T-helper 2 cell treated with Interferon-gamma antibody and Interleukin-4, amounts not matched to agents 100 ng/mL and 5 ng/mL, for 36 hours (primary cell): ENCODE measurements around the gene DACT2. TPM values are rescaled to one million over a fixed set of nuclear protein-coding genes. Genes with fewer than 3 reads are reported as not detected.
"Not testable (repeated sequence)": the region's sequence is repeated elsewhere in the genome, so short reads cannot be mapped to it uniquely, and the experiment has no call there.

ENCODE experiments used
- intact Hi-C: fragments of 100-400 bp; cut with micrococcal nuclease; formaldehyde crosslinking; loops from one replicate; pipeline ENCODE4 v1.15.1; 2023
- total RNA-seq: library from RNA; stranded (reverse); gene quantifications from 2 replicates; pipeline ENCODE4 v1.2.3, GENCODE V29; 2022

DACT2 gene
- total RNA-seq, 1 donor from 2014 or later, result 0.14 TPM

DNA sequence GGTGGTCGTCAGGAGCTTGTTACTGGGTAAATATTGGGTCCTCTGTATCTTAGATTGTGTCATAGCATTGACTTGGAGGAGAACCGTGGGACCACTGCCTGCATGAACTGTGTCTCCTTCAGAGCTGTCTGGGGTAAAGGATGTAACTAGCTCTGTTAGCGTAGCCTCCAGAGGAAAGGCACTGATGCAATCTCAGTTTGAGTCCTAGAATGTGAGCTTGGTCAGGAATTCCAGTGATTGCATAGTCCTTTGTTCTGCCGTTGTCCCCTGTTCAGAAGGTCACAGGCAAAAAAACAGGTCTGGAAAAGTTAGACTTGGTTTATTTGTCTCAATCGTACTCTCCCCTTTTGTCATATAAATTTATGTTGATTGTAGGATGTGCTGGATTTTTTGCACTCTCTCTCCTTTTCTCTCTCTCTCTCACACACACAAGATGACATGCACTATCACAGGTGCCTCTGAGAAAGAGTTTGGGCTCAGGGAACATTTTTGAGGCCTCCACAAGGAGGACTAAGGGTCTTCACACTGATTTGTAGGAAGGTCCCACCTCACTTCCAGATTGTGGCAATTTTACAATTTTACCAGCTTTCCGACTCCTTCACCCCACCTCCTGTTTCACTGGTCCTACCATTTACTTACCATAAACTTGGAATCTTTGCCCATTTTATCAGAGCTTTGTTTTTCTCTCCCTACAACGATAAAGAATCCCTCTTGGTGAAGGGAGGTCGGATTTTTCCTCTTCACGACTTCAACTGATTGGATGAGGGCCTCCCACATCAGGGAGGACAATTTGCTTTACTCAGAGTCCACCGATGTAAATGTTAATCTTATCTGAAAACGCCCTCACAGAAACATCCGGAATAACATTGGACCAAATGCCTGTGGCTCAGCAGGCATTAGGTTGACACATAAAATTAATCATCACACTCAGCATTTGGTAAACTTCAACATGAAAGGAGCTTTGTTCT lies 7.0 kb upstream of the DACT2 start:
- intact Hi-C loops, result no loop called here

DNA sequence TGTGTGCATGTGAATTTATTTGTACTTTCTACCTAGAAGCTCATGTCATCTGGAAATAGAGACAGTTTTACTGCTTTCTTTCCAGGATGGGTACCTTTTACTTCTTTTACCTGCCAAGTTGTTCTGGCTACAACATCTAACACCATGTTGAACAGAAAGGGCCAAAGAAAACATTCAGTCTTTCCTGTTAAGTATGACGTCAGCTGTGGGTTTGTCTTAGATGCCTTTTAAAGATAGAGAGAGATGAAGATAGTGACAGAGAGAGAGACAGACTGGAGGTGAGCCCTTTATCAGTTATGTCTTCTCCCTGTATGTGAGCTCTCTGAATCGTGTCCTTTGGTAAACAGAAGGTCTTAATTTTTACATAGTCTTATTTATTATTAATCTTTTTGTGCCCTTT lies 3.4 kb upstream of the DACT2 start:
- intact Hi-C loops, result no loop called here

DNA sequence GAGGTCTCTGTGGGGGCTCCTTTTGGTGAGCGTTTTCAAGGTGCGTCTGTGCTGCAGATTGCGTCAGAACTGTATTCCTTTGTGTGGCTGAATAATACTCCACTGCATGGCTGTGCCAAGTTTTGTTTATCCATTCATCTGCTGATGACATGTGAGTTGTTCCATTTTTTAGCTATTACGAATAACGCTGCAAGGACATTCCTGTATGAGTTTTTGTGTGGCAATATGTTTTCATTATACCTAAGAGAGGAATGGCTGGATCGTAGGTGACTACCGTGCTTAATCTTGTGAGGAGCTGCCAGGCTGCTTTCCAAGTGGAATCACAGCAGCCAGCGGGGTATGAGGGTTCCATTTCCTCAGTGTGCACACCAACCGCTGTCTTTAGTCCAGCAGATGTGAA lies 1.1 kb upstream of the DACT2 start:
- intact Hi-C loops, result no loop called here

DNA sequence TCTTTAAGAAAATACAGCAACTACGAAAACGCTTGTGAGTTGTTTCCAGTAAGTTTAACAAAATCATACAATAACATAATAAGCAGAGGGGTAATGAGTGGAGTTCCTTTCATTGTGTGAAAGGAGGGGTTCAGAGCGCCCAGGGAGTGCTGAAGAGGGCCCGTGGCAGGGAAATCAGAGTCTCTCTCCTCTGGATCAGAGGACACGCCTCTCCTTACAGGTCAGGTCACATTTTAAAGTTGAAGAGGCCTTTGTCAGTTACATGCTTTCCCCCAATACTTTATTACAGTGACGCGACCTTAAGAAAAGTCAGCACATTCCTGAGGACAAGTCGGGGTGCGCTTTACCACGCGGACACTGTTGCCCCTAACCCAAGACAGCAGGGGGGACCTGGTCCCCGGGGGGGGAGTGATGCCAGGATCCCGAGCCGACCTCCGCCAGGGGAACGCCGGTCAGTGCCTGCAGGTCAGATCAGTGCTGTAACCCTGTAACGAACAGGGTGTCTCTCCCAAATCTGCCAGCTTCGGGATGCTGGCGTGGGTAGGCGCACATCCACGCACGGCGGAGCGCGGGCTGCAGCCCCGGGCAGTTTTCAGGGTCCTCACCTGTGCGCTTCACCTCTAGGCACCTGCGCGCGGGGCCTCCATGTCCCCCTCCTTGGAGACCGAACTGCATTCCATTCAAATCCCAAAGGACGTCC lies 848 bp downstream of the DACT2 start:
- intact Hi-C loops, result no loop called here

DNA sequence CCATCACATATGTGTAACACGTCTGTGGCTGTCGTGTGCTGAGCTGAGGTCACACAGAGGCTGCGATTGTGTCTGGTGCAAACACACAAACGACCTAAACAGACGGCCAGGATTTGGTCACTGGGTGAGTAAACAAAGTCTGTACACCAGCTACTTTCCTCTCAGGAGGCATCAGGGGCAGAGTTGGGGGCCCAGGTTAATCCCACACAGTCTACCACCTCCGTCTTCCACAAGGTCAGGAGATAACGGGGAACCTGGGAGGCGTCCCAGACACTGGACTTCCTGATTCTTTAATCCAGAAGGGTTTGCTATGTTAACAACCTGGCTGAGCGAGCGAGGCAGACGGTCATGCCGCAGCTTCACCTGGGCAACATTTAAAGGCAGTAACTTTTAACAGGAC lies 1.5 kb downstream of the DACT2 start:
- intact Hi-C loops, result no loop called here

DNA sequence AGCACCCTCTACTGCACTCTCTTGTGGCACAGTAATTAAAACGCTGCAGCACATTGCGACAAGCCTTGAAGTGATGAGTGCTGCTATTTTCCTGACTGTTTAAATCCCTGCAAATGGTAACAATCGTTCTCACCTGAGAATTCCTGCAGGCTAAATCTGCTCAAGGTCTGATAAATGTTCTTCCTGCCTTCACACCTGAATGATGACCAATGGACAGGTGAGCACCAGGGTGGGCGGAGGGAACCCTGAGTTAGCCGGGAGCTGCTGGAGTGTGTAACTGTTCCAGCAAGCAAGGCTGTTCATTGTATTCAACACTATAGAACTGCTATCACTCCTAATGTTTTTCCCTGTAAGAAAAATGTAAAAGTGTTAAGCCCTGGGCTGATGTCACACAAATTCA lies 4.0 kb downstream of the DACT2 start:
- intact Hi-C loops, result no loop called here

DNA sequence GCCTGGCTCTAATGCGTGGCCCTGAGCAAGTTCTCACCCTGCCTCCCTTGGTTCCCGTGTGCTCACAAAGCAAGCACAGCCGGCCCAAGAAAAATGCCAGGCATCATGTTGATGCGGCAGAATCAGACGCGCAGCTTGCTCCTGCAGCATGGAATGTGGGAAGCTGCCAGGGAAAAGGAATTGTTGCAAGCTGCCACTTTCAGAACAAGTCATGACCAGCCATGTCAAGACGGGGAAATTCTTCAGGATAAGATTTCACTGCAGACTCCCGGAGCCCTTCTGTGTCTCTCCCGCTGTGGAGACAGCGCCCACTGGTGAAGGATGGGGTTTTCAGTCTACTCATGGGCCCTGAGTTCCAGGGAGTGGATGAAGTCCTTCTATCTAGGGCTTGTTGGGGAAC lies 4.6 kb downstream of the DACT2 start:
- intact Hi-C loops, result no loop called here

DNA sequence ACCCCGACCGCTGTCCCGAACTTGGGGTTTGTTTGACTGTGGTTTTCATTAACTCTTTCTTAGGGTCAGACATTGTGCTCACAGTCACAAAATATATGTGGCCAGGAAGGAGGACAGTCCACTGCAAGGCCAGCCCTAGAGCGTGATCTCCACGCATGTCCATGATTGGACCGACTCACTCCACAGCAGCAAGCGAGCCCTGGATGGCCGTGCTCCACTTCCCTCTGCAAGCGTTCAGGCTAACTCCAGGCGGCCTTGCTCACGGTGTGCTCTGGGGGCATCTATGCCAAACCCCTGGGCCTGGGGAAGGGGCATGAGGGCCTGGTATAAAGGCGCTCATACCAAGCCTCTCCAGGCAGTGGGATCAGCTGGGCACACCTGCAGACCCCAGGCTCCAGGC lies 5.6 kb downstream of the DACT2 start:
- intact Hi-C loops, result no loop called here

DNA sequence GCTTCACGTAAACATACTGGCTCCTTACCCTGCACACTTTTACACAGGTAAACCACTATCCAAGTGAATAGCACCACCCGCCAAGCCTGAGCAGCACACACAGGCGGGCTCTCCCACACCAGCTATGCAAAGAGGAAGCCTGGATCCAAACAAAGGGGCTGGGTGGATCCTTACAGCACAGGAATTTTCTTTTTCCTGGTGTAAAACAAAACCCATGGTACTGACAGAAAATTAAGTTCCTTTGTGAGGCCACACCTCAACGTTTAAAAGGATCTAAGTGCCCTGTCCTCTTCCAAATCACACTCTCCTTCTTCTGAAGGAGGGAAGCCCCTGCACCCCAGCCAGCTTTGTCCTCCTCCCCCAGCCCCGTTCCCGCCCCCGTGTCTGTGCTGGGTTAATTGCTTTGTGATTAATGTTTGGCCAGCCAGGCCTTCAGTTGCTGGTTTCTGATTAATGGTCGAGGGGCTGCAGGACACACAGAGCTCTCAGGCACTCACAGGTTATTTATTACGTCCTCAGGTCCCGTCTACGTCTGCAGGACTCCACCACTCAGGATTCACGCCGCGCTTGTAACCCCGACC lies 6.1 kb downstream of the DACT2 start:
- intact Hi-C loops, result no loop called here

DNA sequence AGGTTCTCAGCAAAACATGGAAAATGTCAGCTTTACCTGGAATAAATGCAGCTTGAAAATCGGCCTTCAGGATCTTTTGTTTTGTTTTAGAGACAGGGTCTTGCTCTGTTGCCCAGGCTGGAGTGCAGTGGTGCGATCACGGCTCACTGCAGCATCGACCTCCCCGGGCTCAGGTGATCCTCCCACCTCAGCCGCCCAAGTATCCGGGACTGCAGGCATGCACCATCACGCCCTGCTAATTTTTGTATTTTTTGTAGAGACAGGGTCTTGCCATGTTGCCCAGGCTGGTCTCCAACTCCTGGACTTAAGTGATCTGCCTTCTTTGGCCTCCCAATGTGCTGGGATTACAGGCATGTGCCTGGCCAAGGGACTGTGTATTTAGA lies 7.5 kb downstream of the DACT2 start:
- intact Hi-C loops, result not testable (repeated sequence)

DNA sequence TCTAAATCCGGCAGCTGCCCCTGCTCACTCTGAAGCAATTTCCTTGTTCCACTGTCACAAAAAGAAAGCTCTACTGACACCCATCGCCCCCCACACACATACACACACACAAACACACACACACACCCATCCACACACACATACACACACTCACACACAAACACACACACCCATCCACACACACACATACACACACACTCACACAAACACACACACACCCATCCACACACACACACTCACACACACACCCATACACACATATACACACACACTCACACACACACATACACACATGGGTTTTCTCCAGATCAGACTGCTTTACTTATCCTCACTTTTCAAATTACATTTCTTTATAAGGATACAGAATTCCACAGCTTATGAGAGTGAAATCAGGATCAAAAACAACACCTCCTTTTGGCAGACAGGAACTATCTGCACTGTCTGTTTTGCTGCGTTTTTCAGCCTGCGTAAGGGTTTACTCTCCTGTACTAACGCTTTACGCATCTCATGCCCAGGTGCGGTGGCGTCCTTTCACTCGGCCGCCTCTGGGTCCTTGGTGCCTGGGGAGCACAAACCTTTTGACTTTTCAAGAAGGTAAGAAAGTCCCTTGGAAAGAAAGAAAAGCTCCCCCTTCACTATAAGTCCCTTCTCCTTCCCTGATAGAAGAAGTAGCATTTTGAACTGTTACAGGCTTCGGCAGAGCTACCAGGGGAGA lies 8.0 kb downstream of the DACT2 start:
- intact Hi-C loops, result no loop called here

DNA sequence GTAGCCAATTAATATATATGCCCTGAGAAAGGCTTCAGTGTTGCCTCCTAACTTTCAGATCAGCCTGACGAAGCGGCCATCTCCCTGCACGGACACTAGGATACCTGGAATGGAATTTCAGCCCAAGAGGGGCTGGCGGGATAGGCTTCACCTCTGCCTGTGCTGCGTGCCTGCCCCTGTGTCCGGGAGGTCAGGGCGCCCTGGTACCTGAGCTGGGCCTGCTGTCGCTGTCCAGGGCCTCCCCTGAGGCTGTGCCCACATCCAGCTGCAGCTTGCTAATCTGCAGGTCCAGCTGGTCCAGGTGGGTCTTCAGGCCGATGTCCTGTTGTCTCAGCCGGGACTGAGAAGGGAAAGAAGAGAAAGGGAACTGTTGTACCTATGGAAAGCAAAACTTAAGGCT lies 8.6 kb downstream of the DACT2 start:
- intact Hi-C loops, result no loop called here

DNA sequence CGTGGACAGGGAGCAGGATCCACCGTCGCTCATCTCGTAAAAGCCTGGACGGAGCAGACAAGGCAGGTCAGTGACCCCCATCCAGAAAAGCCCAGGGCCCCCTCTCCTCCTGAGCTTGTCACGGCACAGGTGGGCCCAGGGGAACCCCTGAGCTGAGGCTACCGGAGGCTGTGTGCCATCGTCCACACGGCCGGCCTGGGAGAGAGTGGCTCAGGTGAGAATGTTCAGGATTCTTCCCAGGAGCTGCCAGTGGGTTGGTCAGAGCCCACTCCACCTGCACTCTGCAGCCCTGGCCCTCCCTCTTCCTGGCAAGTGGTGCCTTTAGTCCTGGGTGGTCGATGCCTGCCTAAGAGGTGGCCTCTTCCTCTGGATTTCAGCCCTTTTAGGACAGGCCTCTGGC lies 9.2 kb downstream of the DACT2 start:
- intact Hi-C loops, result no loop called here

DNA sequence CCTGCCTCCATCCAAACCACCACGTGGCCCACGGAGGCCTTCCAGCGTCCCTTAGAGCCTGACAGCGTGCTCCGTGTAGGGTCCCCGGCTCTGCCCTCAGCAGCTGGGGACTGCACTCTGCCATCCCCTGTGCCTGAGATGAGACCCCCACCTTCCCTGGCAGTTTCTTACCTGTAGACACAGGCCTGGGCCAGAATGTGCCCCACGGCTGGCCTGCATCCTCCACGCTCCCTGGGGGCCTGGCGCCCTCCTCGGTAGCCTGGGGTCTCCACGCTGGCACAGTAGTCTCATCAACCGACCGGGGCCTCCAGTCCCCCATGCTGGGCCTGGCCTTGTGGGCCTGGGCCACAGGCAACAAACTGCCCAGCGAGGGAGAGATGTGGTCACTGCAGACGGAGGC lies 9.6 kb downstream of the DACT2 start:
- intact Hi-C loops, result no loop called here

DNA sequence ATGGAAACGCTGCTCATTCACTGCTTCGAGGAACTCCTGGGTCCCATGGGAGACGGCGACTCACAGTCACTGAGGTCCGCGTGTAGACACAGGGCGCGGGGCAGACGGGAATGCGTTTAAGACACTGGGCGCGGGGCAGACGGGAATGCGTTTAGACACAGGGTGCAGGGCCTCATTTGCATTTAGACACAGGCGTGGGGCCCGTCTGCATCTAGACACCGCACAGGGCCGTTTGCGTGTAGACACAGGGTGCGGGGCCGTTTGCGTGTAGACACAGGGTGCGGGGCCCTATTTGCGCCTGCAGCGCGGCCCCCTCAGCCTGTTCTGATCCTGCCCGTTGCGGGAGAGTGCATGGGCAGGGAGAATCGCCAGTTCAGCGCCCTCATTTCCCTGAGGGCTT lies 10.4 kb downstream of the DACT2 start:
- intact Hi-C loops, result no loop called here

DNA sequence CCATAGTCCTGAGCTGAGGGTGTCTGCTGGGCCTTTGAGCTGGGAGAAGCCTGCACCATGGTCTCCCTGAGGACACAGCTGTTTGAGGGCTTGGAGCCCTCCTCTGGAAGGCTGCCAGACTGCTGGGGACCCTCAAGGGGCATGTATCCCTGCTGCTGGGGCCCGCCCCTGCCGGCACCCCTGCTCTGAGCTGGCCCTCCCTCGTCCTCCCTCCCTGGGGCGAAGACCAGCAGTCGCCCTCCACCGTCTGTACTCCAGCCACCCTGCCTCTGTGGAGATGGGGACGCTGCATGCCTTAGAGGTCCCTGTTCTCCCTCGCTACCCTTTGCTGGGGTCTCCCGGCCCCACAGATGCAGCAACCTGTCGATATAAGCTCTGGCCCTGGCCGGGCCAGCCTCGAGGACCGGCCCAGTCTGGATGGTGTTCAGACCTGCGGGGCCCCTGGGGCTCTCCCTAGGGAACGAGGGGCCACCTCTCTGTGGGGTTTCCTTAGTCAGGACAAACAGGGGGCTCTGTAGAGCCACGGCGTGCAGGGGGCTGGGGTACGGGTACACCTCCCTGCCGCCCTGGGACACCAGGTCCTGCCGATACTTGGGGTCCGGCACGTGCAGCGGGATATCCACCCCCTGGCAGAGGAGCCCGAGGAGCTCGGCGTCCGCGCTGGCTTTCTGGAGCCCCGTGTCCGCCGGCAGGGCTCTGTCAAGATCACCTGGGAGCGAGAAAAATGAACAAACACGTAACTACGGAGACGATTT lies 11.0 kb downstream of the DACT2 start:
- intact Hi-C loops, result no loop called here

DNA sequence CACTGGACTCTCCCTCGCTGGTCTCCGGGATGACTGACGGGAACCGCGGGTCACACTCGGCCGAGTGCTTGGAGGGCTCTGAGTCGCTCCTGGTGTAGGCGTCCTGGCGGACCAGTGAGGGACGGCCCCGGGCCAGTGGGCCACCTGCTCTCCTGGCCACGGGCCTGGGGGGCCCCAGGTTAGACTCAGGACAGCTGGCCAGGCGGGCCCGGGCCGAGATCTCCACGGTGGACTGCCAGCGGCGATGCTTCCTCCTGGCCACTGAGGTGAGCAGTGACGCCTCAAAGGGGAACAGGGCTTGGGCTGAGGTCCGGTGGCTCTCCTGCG lies 11.9 kb downstream of the DACT2 start:
- intact Hi-C loops, result no loop called here

DNA sequence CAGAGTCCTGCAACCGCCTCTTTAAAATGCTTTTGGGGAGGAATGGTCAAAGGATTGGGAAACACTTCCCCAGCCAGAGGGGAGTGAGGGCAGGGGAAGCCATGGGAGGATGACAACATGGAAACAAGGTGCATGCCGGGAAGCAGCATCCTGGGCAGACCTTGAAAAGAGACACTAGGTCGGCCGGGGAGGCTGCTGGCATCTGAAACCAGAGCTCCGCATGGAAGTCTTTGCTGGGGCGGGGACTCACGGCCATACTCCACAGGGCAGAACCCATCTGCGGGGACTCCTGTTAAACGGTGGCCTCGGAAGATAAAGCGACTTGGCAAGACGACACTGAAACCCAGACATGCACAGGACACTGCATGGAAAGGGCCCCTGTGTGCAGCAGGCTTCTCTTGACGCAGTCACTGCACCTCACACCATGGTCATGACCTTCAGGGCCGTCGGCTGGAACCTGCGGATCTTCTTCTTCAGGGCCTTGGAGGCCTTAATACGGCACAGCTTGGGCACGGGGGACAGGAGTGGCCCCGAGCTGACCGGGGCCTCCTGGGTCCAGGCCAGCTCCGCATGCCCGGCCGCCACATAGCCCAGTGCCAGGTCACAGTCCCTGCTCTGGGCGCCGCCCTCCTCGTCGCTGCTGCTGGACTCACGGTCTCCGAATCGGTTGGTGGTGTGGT lies 12.4 kb downstream of the DACT2 start:
- intact Hi-C loops, result no loop called here

DNA sequence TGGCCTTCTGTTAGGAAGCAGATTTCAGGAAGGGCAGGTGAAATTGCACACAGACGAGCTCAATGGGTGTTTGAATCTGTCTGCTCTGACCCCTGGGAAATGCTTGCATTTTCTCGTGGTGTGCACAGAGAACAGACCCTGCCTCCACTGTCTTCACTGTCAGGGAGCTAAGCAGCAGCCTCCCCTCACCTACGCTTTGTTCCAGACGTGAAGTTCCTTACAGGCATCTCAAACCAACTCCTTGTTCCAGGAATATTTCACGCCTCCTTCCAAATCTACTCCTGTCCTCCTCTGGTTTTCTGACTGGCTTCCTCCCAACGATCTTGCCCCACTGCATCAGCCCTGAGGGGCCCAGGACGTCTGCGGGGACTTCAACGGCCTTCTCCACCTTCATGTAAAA lies 13.7 kb downstream of the DACT2 start:
- intact Hi-C loops, result no loop called here

DNA sequence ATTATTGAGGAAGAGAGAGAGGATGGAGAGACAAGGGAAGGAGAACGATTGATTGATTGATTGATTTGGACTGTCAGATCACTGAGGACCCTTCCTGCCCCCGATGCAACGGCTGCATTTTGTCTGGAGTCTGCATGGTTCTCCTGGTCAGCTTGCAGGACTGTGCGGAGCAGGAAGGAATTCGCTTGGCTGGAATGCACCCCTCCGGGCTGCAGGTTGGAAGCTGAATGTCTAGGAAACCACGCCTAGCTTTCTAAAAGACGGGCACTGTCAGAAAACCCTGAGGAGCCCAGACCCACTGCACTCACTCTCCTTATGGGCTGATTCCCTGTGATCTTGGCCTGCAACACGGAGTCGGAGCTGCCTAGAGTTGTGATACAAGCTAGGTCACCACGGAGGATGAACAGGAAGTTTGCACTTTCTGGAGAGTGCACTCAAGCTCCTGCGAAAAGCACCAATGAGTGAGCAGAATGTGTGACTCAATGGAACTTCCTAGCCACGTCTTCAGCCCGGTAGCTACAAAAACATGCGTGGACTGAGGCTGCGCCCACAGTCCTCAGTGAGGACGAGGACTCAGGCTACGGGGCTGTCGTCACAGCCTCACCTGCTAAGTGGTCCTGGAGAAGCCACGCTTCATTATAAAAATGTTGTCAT lies 14.4 kb downstream of the DACT2 start:
- intact Hi-C loops, result no loop called here
